NB4 (cell line): ENCODE data around the gene PKM.

Experiments
- MAX ChIP-seq: IDR thresholded peaks from 2 replicates; pipeline ENCODE4 v1.6.1; 2011; ENCODE audit warnings: low read depth, low read length
- POLR2A ChIP-seq: IDR thresholded peaks from 2 replicates; pipeline ENCODE4 v1.6.1; 2011; ENCODE audit warnings: mild to moderate bottlenecking; ENCODE audit not compliant: insufficient read length; ENCODE audit errors: extremely low read depth
- TF ChIP-seq, protein P1 (sequence below): IDR thresholded peaks from one replicate; pipeline ENCODE4 v1.5.1; 2012; ENCODE audit warnings: low read depth, low read length

DNA sequence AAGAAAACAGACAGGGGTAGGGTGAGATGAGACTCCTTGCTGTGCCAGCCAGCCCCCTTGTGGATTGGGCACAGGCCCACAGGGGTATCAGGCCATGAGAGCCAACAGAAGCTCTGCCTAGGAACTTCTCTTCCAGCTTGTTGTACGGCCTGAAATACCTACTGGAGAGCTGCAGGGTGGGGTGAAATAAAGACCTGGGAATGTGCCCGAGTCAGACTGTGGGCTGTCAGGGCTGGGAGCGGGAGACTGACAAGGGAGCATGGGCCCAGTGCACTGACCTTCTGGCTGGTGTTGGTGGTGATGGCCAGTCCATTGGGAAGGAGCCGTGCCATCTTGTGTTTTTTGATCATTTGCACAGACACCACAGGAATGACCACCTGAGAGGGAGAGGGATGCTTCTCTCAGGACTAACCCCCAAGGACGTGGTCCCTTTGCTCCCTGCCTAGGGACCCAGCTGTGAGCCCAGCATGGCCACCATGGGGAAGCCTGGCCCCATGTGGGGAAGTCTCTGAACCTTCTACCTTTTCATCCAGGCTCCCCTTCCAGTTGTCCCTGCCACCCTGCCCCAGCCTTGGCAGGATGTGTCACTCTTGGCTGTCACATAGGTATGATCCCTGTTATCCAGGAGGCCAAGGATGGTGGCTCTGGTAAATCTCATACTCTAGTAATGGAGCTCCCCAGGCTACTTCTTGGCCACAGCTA is 64.1 kb downstream of the PKM start:
- TF ChIP-seq POLR2A = no peak
- TF ChIP-seq, protein P1, sequence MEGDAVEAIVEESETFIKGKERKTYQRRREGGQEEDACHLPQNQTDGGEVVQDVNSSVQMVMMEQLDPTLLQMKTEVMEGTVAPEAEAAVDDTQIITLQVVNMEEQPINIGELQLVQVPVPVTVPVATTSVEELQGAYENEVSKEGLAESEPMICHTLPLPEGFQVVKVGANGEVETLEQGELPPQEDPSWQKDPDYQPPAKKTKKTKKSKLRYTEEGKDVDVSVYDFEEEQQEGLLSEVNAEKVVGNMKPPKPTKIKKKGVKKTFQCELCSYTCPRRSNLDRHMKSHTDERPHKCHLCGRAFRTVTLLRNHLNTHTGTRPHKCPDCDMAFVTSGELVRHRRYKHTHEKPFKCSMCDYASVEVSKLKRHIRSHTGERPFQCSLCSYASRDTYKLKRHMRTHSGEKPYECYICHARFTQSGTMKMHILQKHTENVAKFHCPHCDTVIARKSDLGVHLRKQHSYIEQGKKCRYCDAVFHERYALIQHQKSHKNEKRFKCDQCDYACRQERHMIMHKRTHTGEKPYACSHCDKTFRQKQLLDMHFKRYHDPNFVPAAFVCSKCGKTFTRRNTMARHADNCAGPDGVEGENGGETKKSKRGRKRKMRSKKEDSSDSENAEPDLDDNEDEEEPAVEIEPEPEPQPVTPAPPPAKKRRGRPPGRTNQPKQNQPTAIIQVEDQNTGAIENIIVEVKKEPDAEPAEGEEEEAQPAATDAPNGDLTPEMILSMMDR = no peak
- TF ChIP-seq MAX = no peak
